Mesenchymal stem cell (in vitro differentiated cells and primary cell): ENCODE data around the gene HEXB.

Experiments used
- DNase-seq: peaks from one replicate; pipeline ENCODE4 v3.0.0-alpha.2; 2013
- H2AFZ ChIP-seq: one replicate; pipeline ENCODE4 v1.6.1; 2013; ENCODE audit warnings: low read depth, mild to moderate bottlenecking, control low read depth, inconsistent platforms, low read length, moderate library complexity
- H2AK5ac ChIP-seq: 2 replicates; pipeline ENCODE4 v1.6.1; 2013; ENCODE audit warnings: low read length, moderate library complexity, mild to moderate bottlenecking, inconsistent platforms; ENCODE audit not compliant: severe bottlenecking
- H2BK120ac ChIP-seq: one replicate; pipeline ENCODE4 v1.6.1; 2013; ENCODE audit warnings: low read depth, mild to moderate bottlenecking, inconsistent platforms, low read length, moderate library complexity
- H2BK12ac ChIP-seq, 2 experiments: one replicate each; pipeline ENCODE4 v1.6.1; 2013; ENCODE audit warnings: inconsistent platforms in 2 of 2, low read length in 2 of 2, mild to moderate bottlenecking in 2 of 2, moderate library complexity in 2 of 2, control low read depth in 1 of 2
- H2BK15ac ChIP-seq: one replicate; pipeline ENCODE4 v1.6.1; 2013; ENCODE audit warnings: mild to moderate bottlenecking, low read depth, inconsistent platforms; ENCODE audit not compliant: poor library complexity, severe bottlenecking
- H2BK5ac ChIP-seq: 2 replicates; pipeline ENCODE4 v1.6.1; 2013; ENCODE audit warnings: low read depth, mild to moderate bottlenecking, low read length, control low read depth, inconsistent platforms; ENCODE audit not compliant: poor library complexity, severe bottlenecking
- H3K14ac ChIP-seq, 2 experiments: one replicate each; pipeline ENCODE4 v1.6.1; 2013; ENCODE audit warnings: inconsistent platforms in 2 of 2, low read length in 2 of 2, control low read depth in 1 of 2, mild to moderate bottlenecking in 1 of 2, moderate library complexity in 1 of 2
- H3K18ac ChIP-seq, 2 experiments: one replicate each; pipeline ENCODE4 v1.6.1; 2013; ENCODE audit warnings: inconsistent platforms in 2 of 2, low read length in 2 of 2, control low read depth in 1 of 2, low read depth in 1 of 2, mild to moderate bottlenecking in 1 of 2
- H3K23ac ChIP-seq, 2 experiments: one replicate each; pipeline ENCODE4 v1.6.1; 2013; ENCODE audit warnings: inconsistent platforms in 2 of 2, low read length in 2 of 2, mild to moderate bottlenecking in 2 of 2, moderate library complexity in 2 of 2, control low read depth in 1 of 2
- H3K27ac ChIP-seq: 2 replicates; pipeline ENCODE4 v1.5.1; 2013; ENCODE audit warnings: mild to moderate bottlenecking, moderate library complexity, low read length, control low read depth, inconsistent platforms; ENCODE audit not compliant: poor library complexity, severe bottlenecking
- H3K27me3 ChIP-seq, 2 experiments: 2 replicates each; pipeline versions ENCODE4 v1.6.1 to v1.7.0; 2013; ENCODE audit warnings: low read length in 2 of 2, mild to moderate bottlenecking in 2 of 2, moderate library complexity in 2 of 2, control low read depth in 1 of 2, inconsistent platforms in 1 of 2; ENCODE audit not compliant: control insufficient read depth in 1 of 2, insufficient read depth in 1 of 2
- H3K36me3 ChIP-seq, 2 experiments: 2 replicates each; pipeline versions ENCODE4 v1.6.1 to v1.7.0; 2013; ENCODE audit warnings: low read length in 2 of 2, control low read depth in 1 of 2, inconsistent platforms in 1 of 2, low read depth in 1 of 2, mild to moderate bottlenecking in 1 of 2; ENCODE audit not compliant: insufficient read depth in 2 of 2, control insufficient read depth in 1 of 2
- H3K4ac ChIP-seq, 2 experiments: one replicate each; pipeline ENCODE4 v1.6.1; 2013; ENCODE audit warnings: inconsistent platforms in 2 of 2, low read length in 2 of 2, mild to moderate bottlenecking in 2 of 2, moderate library complexity in 2 of 2, control low read depth in 1 of 2, low read depth in 1 of 2
- H3K4me1 ChIP-seq: 2 replicates; pipeline ENCODE4 v1.6.1; 2013; ENCODE audit warnings: low read depth, low read length, control low read depth; ENCODE audit not compliant: control insufficient read depth, insufficient read depth
- H3K4me2 ChIP-seq: 2 replicates; pipeline ENCODE4 v1.6.1; 2013; ENCODE audit warnings: low read length, mild to moderate bottlenecking, inconsistent platforms; ENCODE audit not compliant: poor library complexity, severe bottlenecking
- H3K4me3 ChIP-seq, 2 experiments: 2 replicates each; pipeline versions ENCODE4 v1.5.1 to v1.7.0; 2013; ENCODE audit warnings: low read length in 2 of 2, mild to moderate bottlenecking in 2 of 2, control low read depth in 1 of 2, low read depth in 1 of 2; ENCODE audit not compliant: insufficient read depth in 1 of 2
- H3K79me1 ChIP-seq: replicated peaks from 2 replicates; pipeline ENCODE4 v1.6.1; 2013; ENCODE audit warnings: mild to moderate bottlenecking, control low read depth, low read length, inconsistent platforms; ENCODE audit not compliant: poor library complexity, severe bottlenecking
- H3K9ac ChIP-seq: 2 replicates; pipeline ENCODE4 v1.7.0; 2013; ENCODE audit warnings: mild to moderate bottlenecking, low read length, moderate library complexity
- H3K9me3 ChIP-seq: 2 replicates; pipeline ENCODE4 v1.7.0; 2013; ENCODE audit warnings: mild to moderate bottlenecking, low read length; ENCODE audit not compliant: control insufficient read depth
- H4K8ac ChIP-seq: one replicate; pipeline ENCODE4 v1.6.1; 2013; ENCODE audit warnings: inconsistent platforms, mild to moderate bottlenecking, low read length, moderate library complexity
- H4K91ac ChIP-seq: one replicate; pipeline ENCODE4 v1.6.1; 2013; ENCODE audit warnings: mild to moderate bottlenecking, low read length, inconsistent platforms
- WGBS: methylation state at CpG from one replicate; pipeline ENCODE4 v1.1.7; 2013; ENCODE audit warnings: mixed read lengths; 5-methylcytosine and 5-hydroxymethylcytosine counted together

The HEXB gene

DNA sequence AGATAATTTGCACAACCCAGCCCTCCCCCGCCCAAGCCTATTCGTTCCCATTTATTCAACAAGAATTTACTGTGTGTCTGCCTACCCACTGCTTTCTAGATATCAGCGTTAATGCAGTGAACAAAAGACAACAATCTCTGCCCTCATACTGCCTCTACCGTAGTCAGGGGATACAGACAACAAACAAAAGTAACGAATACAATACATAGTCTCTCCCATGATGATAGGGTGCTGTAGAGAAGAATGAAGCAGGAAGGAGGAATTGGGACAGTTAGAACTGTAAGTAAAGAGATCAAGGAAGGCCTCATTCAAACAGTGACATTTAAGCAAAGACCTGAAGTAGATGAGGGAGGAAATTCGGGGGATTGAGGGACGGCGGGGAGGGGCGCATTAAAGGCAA, 80.2 kb downstream of the HEXB start:
- DNase-seq, result peak; percentile 44
- peak overlapping the region; percentile 93 for H3K9ac ChIP-seq
- H2BK12ac ChIP-seq, result no peak overlapping the region
- no peak overlapping the region for H4K91ac ChIP-seq
- peaks cover 9% of the 10 kb centered on the region for H3K4me1 ChIP-seq
- peak overlapping the region; percentile 34 for H3K4me2 ChIP-seq
- peaks cover 4 to 33% of the 10 kb centered on the region in 2 experiments for H3K36me3 ChIP-seq
- H3K23ac ChIP-seq, result no peak overlapping the region
- H2BK5ac ChIP-seq, result no peak overlapping the region
- no peak overlapping the region for H3K27ac ChIP-seq
- no peaks in the 10 kb centered on the region for H3K27me3 ChIP-seq
- no peak overlapping the region for H4K8ac ChIP-seq
- H2AK5ac ChIP-seq, result peak overlapping the region; percentile 36
- peaks cover 23% of the 10 kb centered on the region for H3K79me1 ChIP-seq
- H3K14ac ChIP-seq, result no peak overlapping the region
- H3K4me3 ChIP-seq, result peak overlapping the region in 1 of 2 experiments; percentile 98
- WGBS, result 98% methylated on average over 4 of the region's 9 CpGs
- H3K9me3 ChIP-seq, result no peaks in the 10 kb centered on the region
- H2BK120ac ChIP-seq, result no peak overlapping the region
- H2AFZ ChIP-seq, result no peak overlapping the region
- H3K18ac ChIP-seq, result no peak overlapping the region
- H3K4ac ChIP-seq, result no peak overlapping the region
- no peak overlapping the region for H2BK15ac ChIP-seq

DNA sequence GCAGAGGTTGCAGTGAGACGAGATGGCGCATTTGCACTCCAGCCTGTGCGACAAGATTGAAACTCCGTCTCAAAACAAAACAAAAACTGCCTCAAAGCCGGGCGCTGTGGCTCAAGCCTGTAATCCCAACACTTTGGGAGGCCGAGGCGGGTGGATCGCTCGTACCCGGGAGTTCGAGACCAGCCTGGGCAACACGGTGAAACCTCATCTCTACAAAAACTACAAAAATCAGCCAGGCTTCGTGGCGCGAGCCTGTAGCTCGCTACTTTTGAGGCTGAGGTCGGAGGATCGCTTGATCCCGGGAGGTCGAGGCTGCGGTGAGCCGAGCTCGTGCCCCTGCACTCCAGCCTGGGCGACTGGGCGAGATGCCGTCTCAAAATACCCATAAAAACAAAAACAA, 80.9 kb downstream of the HEXB start:
- WGBS, result 94% methylated on average over 24 of the region's 27 CpGs
- peaks cover 4 to 34% of the 10 kb centered on the region in 2 experiments for H3K36me3 ChIP-seq

DNA sequence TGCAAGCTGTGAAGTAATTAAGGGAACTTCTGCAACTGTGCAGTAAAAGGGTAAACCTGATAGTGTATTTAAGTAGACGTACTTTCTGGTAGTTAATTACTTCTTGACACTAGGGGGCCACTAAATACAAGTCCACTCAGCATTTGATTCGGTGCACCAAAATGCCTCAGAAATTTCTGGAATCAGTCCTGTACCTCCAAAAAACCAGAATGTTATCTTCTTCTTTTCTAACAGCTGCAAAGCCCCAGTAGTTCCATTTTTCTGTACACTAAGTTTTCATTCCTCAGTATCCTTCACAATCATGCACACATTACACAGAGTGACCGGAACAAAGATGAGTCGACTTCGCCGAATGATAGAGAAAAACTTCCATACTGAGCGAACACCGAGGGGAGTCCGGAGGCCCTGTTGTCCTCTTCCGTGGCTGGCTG, 81.4 kb downstream of the HEXB start:
- Histone ChIP-seq H3K18ac (peak overlapping the region in 1 of 2 experiments; percentile 95), H2BK12ac (peak overlapping the region in 1 of 2 experiments; percentile 10), H3K27me3 (no peaks in the 10 kb centered on the region), H4K91ac (no peak overlapping the region), H3K4me1 (peaks cover 9% of the 10 kb centered on the region), H2AK5ac (no peak overlapping the region), H3K14ac (peak overlapping the region in 1 of 2 experiments; percentile 98), H3K27ac (peak overlapping the region; percentile 46), H4K8ac (no peak overlapping the region), H3K4me2 (peak overlapping the region; percentile 82), H3K36me3 (peaks cover 4 to 34% of the 10 kb centered on the region in 2 experiments), H2AFZ (peak overlapping the region; percentile 97), H3K23ac (peak overlapping the region in 1 of 2 experiments; percentile 57), H3K4ac (peak overlapping the region in 1 of 2 experiments; percentile 96), H3K4me3 (peak overlapping the region; percentile 83 to 98), H3K79me1 (peaks cover 19% of the 10 kb centered on the region), H3K9ac (peak overlapping the region; percentile 93), H3K9me3 (no peaks in the 10 kb centered on the region), H2BK120ac (no peak overlapping the region), H2BK5ac (no peak overlapping the region), H2BK15ac (no peak overlapping the region)
- peak; percentile 75 for DNase-seq
- 4% methylated on average over 10 of the region's 10 CpGs for WGBS

More for the DNA sequence above, 80.9 kb downstream of the HEXB start:
- Histone ChIP-seq H2BK5ac (no peak overlapping the region), H3K4me1 (peaks cover 9% of the 10 kb centered on the region), H2BK12ac (no peak overlapping the region), H3K18ac (no peak overlapping the region), H3K4me2 (peak overlapping the region; percentile 82), H3K27ac (no peak overlapping the region), H4K91ac (no peak overlapping the region), H2AFZ (no peak overlapping the region), H3K9me3 (no peaks in the 10 kb centered on the region), H4K8ac (no peak overlapping the region), H3K4me3 (peak overlapping the region in 1 of 2 experiments; percentile 98), H3K23ac (no peak overlapping the region), H2BK15ac (no peak overlapping the region), H3K79me1 (peaks cover 21% of the 10 kb centered on the region), H3K4ac (no peak overlapping the region), H2BK120ac (no peak overlapping the region), H3K9ac (peak overlapping the region; percentile 93), H3K14ac (no peak overlapping the region), H2AK5ac (no peak overlapping the region), H3K27me3 (no peaks in the 10 kb centered on the region)
- no peak for DNase-seq

DNA sequence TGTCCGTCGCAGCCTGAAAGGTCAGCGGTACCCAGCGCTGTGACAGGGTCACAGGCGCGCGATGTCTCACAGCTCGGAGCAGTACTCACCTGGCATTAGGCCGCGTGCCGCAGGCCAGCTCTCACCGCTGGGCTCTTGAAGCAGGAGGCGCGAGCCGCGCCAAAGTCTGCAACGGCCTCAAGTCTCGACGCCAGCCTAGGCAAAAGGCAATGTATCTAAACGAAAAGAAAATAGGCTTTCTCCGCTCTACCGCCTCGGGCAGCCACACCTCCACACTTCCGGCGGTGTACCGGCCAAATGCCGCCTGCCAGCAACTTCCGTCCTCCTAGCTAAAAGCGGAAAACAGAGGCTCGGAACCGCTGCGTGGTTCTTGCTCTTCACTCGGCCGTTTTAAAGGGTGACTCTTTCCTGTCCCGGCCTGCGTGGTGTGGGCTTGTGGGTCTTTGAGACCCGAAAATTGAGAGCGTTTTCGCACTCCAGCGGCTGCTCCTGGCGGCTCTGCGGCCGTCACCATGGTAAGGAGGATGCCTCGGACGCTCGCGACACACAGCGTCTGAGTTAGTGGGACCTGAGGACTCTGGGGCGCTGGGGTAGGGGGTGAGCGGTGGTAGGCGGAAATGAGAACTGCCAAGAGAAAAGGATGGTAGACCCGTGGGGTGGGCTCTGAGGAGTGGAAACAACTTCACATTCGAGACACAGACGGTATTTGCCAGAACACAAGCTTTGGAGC, 82.0 kb downstream of the HEXB start, which contains the start of the genes GFM2 and NSA2:
Gene GFM2 (minus strand): TSS at position 269 of the 730 bp plus-strand sequence. CDS start 3,375 bp downstream, outside the sequence.
Gene NSA2 (plus strand): TSS at position 401 of the 730 bp plus-strand sequence. CDS start 112 bp downstream, at position 513.
- Histone ChIP-seq H3K9ac (peak within 1 kb of the TSS; percentile 93), H3K4ac (peak within 1 kb of the TSS in 1 of 2 experiments; percentile 96), H3K27me3 (no peaks in the 10 kb centered on the region), H4K91ac (peak within 1 kb of the TSS; percentile 66), H3K4me3 (peak within 1 kb of the TSS; percentile 95 to 98), H2BK15ac (peak within 1 kb of the TSS; percentile 78), H3K23ac (peak within 1 kb of the TSS in 1 of 2 experiments; percentile 57), H2AK5ac (peak within 1 kb of the TSS; percentile 16), H3K9me3 (no peaks in the 10 kb centered on the region), H3K4me1 (peaks cover 9% of the 10 kb centered on the region), H3K14ac (peak within 1 kb of the TSS in 1 of 2 experiments; percentile 98), H2BK5ac (no peak within 1 kb of the TSS), H2AFZ (peak within 1 kb of the TSS; percentile 97), H3K27ac (peak within 1 kb of the TSS; percentile 68), H2BK12ac (peak within 1 kb of the TSS in 1 of 2 experiments; percentile 10), H3K4me2 (peak within 1 kb of the TSS; percentile 94), H3K18ac (peak within 1 kb of the TSS; percentile 79 to 95), H2BK120ac (no peak within 1 kb of the TSS), H3K79me1 (peaks cover 15% of the 10 kb centered on the region), H3K36me3 (peaks cover 4 to 32% of the 10 kb centered on the region in 2 experiments), H4K8ac (peak within 1 kb of the TSS; percentile 98)
- WGBS, result under 1% methylated on average over 53 of the region's 54 CpGs
- peak; percentile 97 for DNase-seq
